H9 (cell line): Measurements from ENCODE around the gene HAUS6. TPM values are rescaled to one million over a fixed set of nuclear protein-coding genes. Genes with fewer than 3 reads are reported as not detected.

Experiments
- DNase-seq: peaks from one replicate; pipeline ENCODE4 v3.0.0-alpha.2; 2017
- H2AFZ ChIP-seq: one replicate; pipeline ENCODE4 v1.6.1; 2013; ENCODE audit warnings: mild to moderate bottlenecking, low read length, control low read depth, moderate library complexity
- H2AK5ac ChIP-seq: 2 replicates; pipeline ENCODE4 v1.6.1; 2013; ENCODE audit warnings: low read length, control low read depth, mixed read lengths; ENCODE audit not compliant: insufficient read length
- H2BK120ac ChIP-seq: one replicate; pipeline ENCODE4 v1.6.1; 2013; ENCODE audit warnings: low read depth, mild to moderate bottlenecking, low read length, control low read depth, inconsistent platforms; ENCODE audit not compliant: poor library complexity, severe bottlenecking
- H2BK12ac ChIP-seq: 2 replicates; pipeline ENCODE4 v1.6.1; 2013; ENCODE audit warnings: low read length, control low read depth, mixed read lengths, low read depth; ENCODE audit not compliant: insufficient read length
- H2BK15ac ChIP-seq: 2 replicates; pipeline ENCODE4 v1.6.1; 2013; ENCODE audit warnings: low read depth, low read length, control low read depth
- H2BK20ac ChIP-seq: one replicate; pipeline ENCODE4 v1.6.1; 2013; ENCODE audit warnings: low read depth, mild to moderate bottlenecking, low read length, control low read depth, inconsistent platforms; ENCODE audit not compliant: poor library complexity, severe bottlenecking
- H2BK5ac ChIP-seq: 2 replicates; pipeline ENCODE4 v1.6.1; 2013; ENCODE audit warnings: low read length, control low read depth, mixed read lengths; ENCODE audit not compliant: insufficient read length
- H3K14ac ChIP-seq: 2 replicates; pipeline ENCODE4 v1.6.1; 2013; ENCODE audit warnings: low read length, control low read depth; ENCODE audit not compliant: insufficient read depth
- H3K18ac ChIP-seq: 2 replicates; pipeline ENCODE4 v1.6.1; 2013; ENCODE audit warnings: low read depth, mild to moderate bottlenecking, mixed read lengths, low read length, control low read depth; ENCODE audit not compliant: insufficient read length
- H3K23ac ChIP-seq: 2 replicates; pipeline ENCODE4 v1.6.1; 2013; ENCODE audit warnings: low read length, control low read depth, mixed read lengths, low read depth; ENCODE audit not compliant: insufficient read length
- H3K23me2 ChIP-seq: 2 replicates; pipeline ENCODE4 v1.6.1; 2013; ENCODE audit warnings: low read depth, mild to moderate bottlenecking, mixed read lengths, low read length, control low read depth; ENCODE audit not compliant: insufficient read length, poor library complexity, severe bottlenecking
- H3K27ac ChIP-seq: 2 replicates; pipeline ENCODE4 v1.5.1; 2013; ENCODE audit warnings: low read length, control low read depth, mixed read lengths, low read depth; ENCODE audit not compliant: insufficient read length
- H3K27me3 ChIP-seq: 2 replicates; pipeline ENCODE4 v1.6.1; 2013; ENCODE audit warnings: low read length, control low read depth, inconsistent platforms; ENCODE audit not compliant: insufficient read depth
- H3K4ac ChIP-seq: 2 replicates; pipeline ENCODE4 v1.6.1; 2013; ENCODE audit warnings: low read depth, mild to moderate bottlenecking, control low read depth, inconsistent platforms, low read length, moderate library complexity
- H3K4me1 ChIP-seq: 2 replicates; pipeline ENCODE4 v1.6.1; 2013; ENCODE audit warnings: low read length, control low read depth, inconsistent platforms; ENCODE audit not compliant: insufficient read depth
- H3K4me2 ChIP-seq: 2 replicates; pipeline ENCODE4 v1.6.1; 2013; ENCODE audit warnings: low read length, control low read depth, mixed read lengths; ENCODE audit not compliant: insufficient read length, insufficient read depth
- H3K56ac ChIP-seq: 2 replicates; pipeline ENCODE4 v1.6.1; 2013; ENCODE audit warnings: low read depth, mild to moderate bottlenecking, mixed read lengths, low read length, control low read depth; ENCODE audit not compliant: insufficient read length
- H3K79me1 ChIP-seq: 2 replicates; pipeline ENCODE4 v1.6.1; 2013; ENCODE audit warnings: low read depth, mild to moderate bottlenecking, moderate library complexity, low read length, control low read depth, inconsistent platforms; ENCODE audit not compliant: insufficient read depth, poor library complexity, severe bottlenecking
- H3K79me2 ChIP-seq: 2 replicates; pipeline ENCODE4 v1.6.1; 2013; ENCODE audit warnings: low read length, control low read depth, inconsistent platforms; ENCODE audit not compliant: insufficient read depth
- H3K9ac ChIP-seq: 2 replicates; pipeline ENCODE4 v1.6.1; 2013; ENCODE audit warnings: low read length, control low read depth, mixed read lengths; ENCODE audit not compliant: insufficient read length; ENCODE audit errors: extremely low read depth
- H3K9me3 ChIP-seq: one replicate; pipeline ENCODE4 v1.6.1; 2013; ENCODE audit warnings: low read depth, low read length, inconsistent platforms; ENCODE audit not compliant: control insufficient read depth
- H3T11ph ChIP-seq: one replicate; pipeline ENCODE4 v1.6.1; 2013; ENCODE audit warnings: mild to moderate bottlenecking, low read length, control low read depth, inconsistent platforms
- H4K20me1 ChIP-seq: one replicate; pipeline ENCODE4 v1.6.1; 2013; ENCODE audit not compliant: control insufficient read depth, insufficient read length, insufficient read depth
- H4K5ac ChIP-seq: 2 replicates; pipeline ENCODE4 v1.6.1; 2013; ENCODE audit warnings: low read depth, mild to moderate bottlenecking, mixed read lengths, low read length, control low read depth; ENCODE audit not compliant: insufficient read length
- H4K8ac ChIP-seq: replicated peaks from 2 replicates; pipeline ENCODE4 v1.6.1; 2013; ENCODE audit warnings: low read length, control low read depth, mixed read lengths, low read depth; ENCODE audit not compliant: insufficient read length
- H4K91ac ChIP-seq: 2 replicates; pipeline ENCODE4 v1.6.1; 2013; ENCODE audit warnings: low read depth, mild to moderate bottlenecking, moderate library complexity, mixed read lengths, low read length, control low read depth; ENCODE audit not compliant: insufficient read length
- H3K27ac Mint-ChIP-seq, 3 experiments: 2 replicates in 2 of 3; 3 replicates in 1 of 3; pipeline ENCODE4 v1.8.0; 2020 to 2021; ENCODE audit warnings: mixed read lengths in 3 of 3, mild to moderate bottlenecking in 1 of 3, moderate library complexity in 1 of 3
- H3K27me3 Mint-ChIP-seq: 2 replicates; pipeline ENCODE4 v1.8.0; 2021; ENCODE audit warnings: low read depth, mild to moderate bottlenecking, moderate library complexity, mixed read lengths
- H3K36me3 Mint-ChIP-seq, 3 experiments: 2 replicates in 2 of 3; 3 replicates in 1 of 3; pipeline ENCODE4 v1.8.0; 2020 to 2021; ENCODE audit warnings: low read depth in 3 of 3, mixed read lengths in 3 of 3; ENCODE audit not compliant: insufficient read depth in 1 of 3
- H3K4me1 Mint-ChIP-seq, 2 experiments: 2 replicates each; pipeline ENCODE4 v1.8.0; 2020; ENCODE audit warnings: mixed read lengths in 2 of 2
- H3K4me3 Mint-ChIP-seq, 2 experiments: 2 replicates in 1 of 2; 3 replicates in 1 of 2; pipeline ENCODE4 v1.8.0; 2020 to 2021; ENCODE audit warnings: mild to moderate bottlenecking in 2 of 2, mixed read lengths in 2 of 2, moderate library complexity in 1 of 2
- H3K9me3 Mint-ChIP-seq, 2 experiments: 2 replicates in 1 of 2; 3 replicates in 1 of 2; pipeline ENCODE4 v1.8.0; 2020; ENCODE audit warnings: mild to moderate bottlenecking in 2 of 2, mixed read lengths in 2 of 2, moderate library complexity in 1 of 2
- WGBS: extraction: QIAGEN DNeasy Blood & Tissue Kit; methylation state at CpG from one replicate; pipeline ENCODE4 v1.1.7; 2013; ENCODE audit warnings: missing lambda C conversion rate, low lambda C conversion rate, mixed read lengths; ENCODE audit not compliant: insufficient read length; ENCODE audit errors: extremely low coverage; 5-methylcytosine and 5-hydroxymethylcytosine counted together
- total RNA-seq: library from RNA; stranded (reverse); gene quantifications from 2 replicates; pipeline ENCODE4 v1.2.1, GENCODE V29; 2021
- TF ChIP-seq, protein P1 (sequence below): fragments of 200-600 bp; sonication (generic); conservative IDR thresholded peaks from 3 replicates; pipeline ENCODE4 v1.8.0; 2021; ENCODE audit warnings: antibody characterized with exemption, mild to moderate bottlenecking

Gene HAUS6
- total RNA-seq, 1 experiment from 2014 or later, result 42.3 TPM

DNA sequence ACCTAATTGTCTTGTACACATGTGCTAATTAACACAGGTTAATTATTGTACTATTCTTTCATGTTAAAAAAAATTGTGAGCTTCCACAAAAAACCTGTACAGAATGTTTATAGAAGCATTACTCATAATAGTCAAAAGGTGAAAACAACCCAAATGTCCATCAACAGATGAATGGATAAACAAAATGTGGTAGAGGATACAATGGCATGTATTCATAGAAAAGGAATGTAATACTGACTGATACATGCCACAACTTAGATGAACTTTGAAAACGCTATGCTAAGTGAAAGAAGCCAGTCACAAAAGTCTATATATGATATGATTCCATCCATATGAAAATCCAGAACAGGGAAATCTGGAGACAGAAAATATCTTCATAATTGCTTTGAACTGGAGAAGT is 27.9 kb downstream of the HAUS6 start:
- Histone ChIP-seq H3K14ac (no peak overlapping the region), H4K91ac (no peak overlapping the region), H4K5ac (no peak overlapping the region), H3K23ac (no peak overlapping the region), H3K27me3 (no peaks in the 10 kb centered on the region), H2BK20ac (no peak overlapping the region), H2AFZ (no peak overlapping the region), H4K20me1 (no peaks in the 10 kb centered on the region), H3K4ac (no peak overlapping the region), H3K56ac (no peak overlapping the region), H2BK15ac (no peak overlapping the region), H2AK5ac (no peak overlapping the region), H3K23me2 (no peaks in the 10 kb centered on the region), H3K4me1 (no peaks in the 10 kb centered on the region), H3K9me3 (no peaks in the 10 kb centered on the region), H2BK120ac (no peak overlapping the region), H3K18ac (no peak overlapping the region), H2BK12ac (no peak overlapping the region), H3K79me1 (no peaks in the 10 kb centered on the region), H3K79me2 (no peaks in the 10 kb centered on the region), H3K27ac (no peak overlapping the region), H4K8ac (no peak overlapping the region), H3K4me2 (no peak overlapping the region), H3T11ph (no peak overlapping the region), H2BK5ac (no peak overlapping the region), H3K9ac (no peak overlapping the region)
- Mint-ChIP-seq H3K4me3 (no peak overlapping the region), H3K36me3 (peaks cover 29 to 79% (median 71%) of the 10 kb centered on the region in 3 experiments; a peak in 6 of 7 replicates), H3K9me3 (no peaks in the 10 kb centered on the region), H3K4me1 (no peaks in the 10 kb centered on the region), H3K27me3 (no peaks in the 10 kb centered on the region), H3K27ac (no peak overlapping the region)
- no peak for DNase-seq
- TF ChIP-seq, protein P1, sequence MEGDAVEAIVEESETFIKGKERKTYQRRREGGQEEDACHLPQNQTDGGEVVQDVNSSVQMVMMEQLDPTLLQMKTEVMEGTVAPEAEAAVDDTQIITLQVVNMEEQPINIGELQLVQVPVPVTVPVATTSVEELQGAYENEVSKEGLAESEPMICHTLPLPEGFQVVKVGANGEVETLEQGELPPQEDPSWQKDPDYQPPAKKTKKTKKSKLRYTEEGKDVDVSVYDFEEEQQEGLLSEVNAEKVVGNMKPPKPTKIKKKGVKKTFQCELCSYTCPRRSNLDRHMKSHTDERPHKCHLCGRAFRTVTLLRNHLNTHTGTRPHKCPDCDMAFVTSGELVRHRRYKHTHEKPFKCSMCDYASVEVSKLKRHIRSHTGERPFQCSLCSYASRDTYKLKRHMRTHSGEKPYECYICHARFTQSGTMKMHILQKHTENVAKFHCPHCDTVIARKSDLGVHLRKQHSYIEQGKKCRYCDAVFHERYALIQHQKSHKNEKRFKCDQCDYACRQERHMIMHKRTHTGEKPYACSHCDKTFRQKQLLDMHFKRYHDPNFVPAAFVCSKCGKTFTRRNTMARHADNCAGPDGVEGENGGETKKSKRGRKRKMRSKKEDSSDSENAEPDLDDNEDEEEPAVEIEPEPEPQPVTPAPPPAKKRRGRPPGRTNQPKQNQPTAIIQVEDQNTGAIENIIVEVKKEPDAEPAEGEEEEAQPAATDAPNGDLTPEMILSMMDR, result no peak
- WGBS, result no CpG with 5 or more reads among the region's 1 CpG
